GM12878 (cell line): Measurements from ENCODE around the gene FKRP. TPM values are rescaled to one million over a fixed set of nuclear protein-coding genes. Genes with fewer than 3 reads are reported as not detected.

Experiments
- ATAC-seq: fragments of 200-7000 bp; cut with Tn5 transposase; 3 replicates; pipeline ENCODE4 v1.9.1; 2020; ENCODE audit warnings: mild to moderate bottlenecking, moderate library complexity
- BruUV-seq: library from RNA; stranded (reverse); fragments of 400-500 nt; replicated peaks from 2 replicates; lab custom pipeline; 2021; lab: Mats Ljungman, UMichigan
- CTCF ChIA-PET: fragments of 300-600 bp; sonication (Branson Sonifier 250); formaldehyde crosslinking; extraction: SDS; loops from one replicate; lab custom pipeline; 2021; ENCODE audit warnings: inconsistent platforms; lab: Yijun Ruan, JAX
- POLR2A ChIA-PET: fragments of 350-600 bp; formaldehyde crosslinking; extraction: SDS; loops from one replicate; lab custom pipeline; 2021; ENCODE audit warnings: inconsistent platforms; lab: Charles Lee
- RAD21 ChIA-PET: fragments of 300-600 bp; sonication (Branson Sonifier 250); formaldehyde crosslinking; loops from one replicate; lab custom pipeline; 2023; ENCODE audit warnings: antibody characterized with exemption; ENCODE audit not compliant: unreplicated experiment; lab: Charles Lee
- SMC1A ChIA-PET: fragments of 300-600 bp; sonication (Branson Sonifier 250); formaldehyde crosslinking; loops from one replicate; lab custom pipeline; 2023; ENCODE audit not compliant: unreplicated experiment, uncharacterized antibody; lab: Charles Lee
- DNase-seq: peaks from one replicate; pipeline ENCODE4 v3.0.0-alpha.2; 2011; ENCODE audit warnings: low read depth, low spot score
- FAIRE-seq: peaks from 3 replicates; lab custom pipeline; 2011; peaks lifted over from hg19 to GRCh38; lab: Jason Lieb, UNC
- H2AFZ ChIP-seq: 2 replicates; pipeline ENCODE4 v1.6.0; 2011; ENCODE audit warnings: low read depth, low read length, control low read depth; ENCODE audit not compliant: control insufficient read depth
- H3K27ac ChIP-seq: 2 replicates; pipeline ENCODE4 v1.5.1; 2011; ENCODE audit warnings: control low read depth; ENCODE audit not compliant: control insufficient read depth, insufficient read depth
- H3K27me3 ChIP-seq, 2 experiments: replicated peaks in 1 of 2; 2 replicates each; pipeline versions ENCODE4 v1.6.0 to v1.6.1; 2011; ENCODE audit warnings: low read length in 1 of 2; ENCODE audit not compliant: control insufficient read depth in 2 of 2, insufficient read depth in 2 of 2
- H3K36me3 ChIP-seq, 2 experiments: 2 replicates each; pipeline ENCODE4 v1.5.1; 2011; ENCODE audit warnings: low read length in 1 of 2; ENCODE audit not compliant: control insufficient read depth in 2 of 2, insufficient read depth in 2 of 2
- H3K4me1 ChIP-seq: 2 replicates; pipeline ENCODE4 v1.6.1; 2011; ENCODE audit warnings: mild to moderate bottlenecking, low read length, moderate library complexity, mixed read lengths; ENCODE audit not compliant: control insufficient read depth, insufficient read depth
- H3K4me2 ChIP-seq: 2 replicates; pipeline ENCODE4 v1.6.0; 2011; ENCODE audit warnings: control low read depth; ENCODE audit not compliant: control insufficient read depth, insufficient read depth
- H3K4me3 ChIP-seq: fragments of 200-600 bp; sonication (generic); 2 replicates; pipeline ENCODE4 v1.5.1; 2016
- H3K79me2 ChIP-seq: 2 replicates; pipeline ENCODE4 v1.6.0; 2011; ENCODE audit warnings: low read length; ENCODE audit not compliant: control insufficient read depth, insufficient read depth
- H3K9ac ChIP-seq: 2 replicates; pipeline ENCODE4 v1.8.0; 2011; ENCODE audit warnings: low read length, control low read depth, mixed read lengths; ENCODE audit not compliant: control insufficient read depth, insufficient read depth
- H3K9me3 ChIP-seq: replicated peaks from 3 replicates; pipeline ENCODE4 v1.5.1; 2011; ENCODE audit warnings: mild to moderate bottlenecking, low read length; ENCODE audit not compliant: control insufficient read depth, insufficient read depth
- H4K20me1 ChIP-seq: 2 replicates; pipeline ENCODE4 v1.6.0; 2011; ENCODE audit not compliant: control insufficient read depth, insufficient read depth
- CHD1 ChIP-seq: IDR thresholded peaks from 2 replicates; pipeline ENCODE4 v1.6.1; 2012; ENCODE audit warnings: low read depth, low read length, improper control_type of control experiment
- CHD2 ChIP-seq: IDR thresholded peaks from 2 replicates; pipeline ENCODE4 v1.6.1; 2011; ENCODE audit warnings: low read depth, low read length, improper control_type of control experiment, borderline replicate concordance
- EZH2 ChIP-seq: IDR thresholded peaks from 2 replicates; pipeline ENCODE4 v1.6.1; 2012; ENCODE audit warnings: low read depth, mild to moderate bottlenecking, control low read depth, inconsistent platforms, low read length, borderline replicate concordance; ENCODE audit not compliant: control insufficient read depth
- KDM1A ChIP-seq: fragments of 200-600 bp; sonication (generic); IDR thresholded peaks from 2 replicates; pipeline ENCODE4 v1.6.1; 2016; ENCODE audit warnings: borderline replicate concordance
- KLF5 ChIP-seq: fragments of 450-650 bp; IDR thresholded peaks from 2 replicates; pipeline ENCODE4 v1.6.1; 2014; ENCODE audit warnings: mild to moderate bottlenecking; ENCODE audit not compliant: partially characterized antibody
- MTA3 ChIP-seq: IDR thresholded peaks from 2 replicates; pipeline ENCODE4 v1.6.1; 2012; ENCODE audit warnings: low read length, inconsistent platforms, borderline replicate concordance
- WGBS: methylation state at CpG from one replicate; pipeline ENCODE4 v1.1.6; 2016; ENCODE audit warnings: low lambda C conversion rate; ENCODE audit not compliant: insufficient replicate concordance, insufficient coverage; ENCODE audit errors: missing lambda C conversion rate; 5-methylcytosine and 5-hydroxymethylcytosine counted together
- in situ Hi-C: fragments of 300-500 bp; cut with MboI; formaldehyde crosslinking; loops from 9 replicates; pipeline ENCODE4 v1.14.3; 2018; ENCODE audit warnings: mixed read lengths
- intact Hi-C: fragments of 100-400 bp; cut with micrococcal nuclease; formaldehyde crosslinking; loops from one replicate; pipeline ENCODE4 v1.14.2; 2022; ENCODE audit not compliant: unreplicated experiment
- polyA plus RNA-seq, 11 experiments: library from polyadenylated mRNA; depleted of rRNA in 4 of 11; unstranded in 6 of 11; stranded (reverse) in 5 of 11; fragments of >200 nt; fragmentation: Nextera tagmentation in 4 of 11; fragmentation: Illumina TruSeq in 1 of 11; extraction: Ambion mirVana in 4 of 11; extraction: Trizol in 1 of 11; gene quantifications; 1 replicate in 1 of 11; 2 replicates in 10 of 11; pipeline versions ENCODE4 v1.2.1 to v1.2.3, GENCODE V29; 2011 to 2016; ENCODE audit warnings: inconsistent platforms in 2 of 11, missing spikeins in 2 of 11, low read depth in 1 of 11
- total RNA-seq, 4 experiments: library from RNA; depleted of rRNA in 3 of 4; stranded (reverse); fragments of >200 nt in 3 of 4; fragmentation: Illumina TruSeq in 1 of 4; extraction: Trizol in 1 of 4; gene quantifications; 2 replicates each; pipeline versions ENCODE4 v1.2.1 to v1.2.3, GENCODE V29; 2013 to 2021

The FKRP gene
- total and polyA plus RNA-seq, 10 of the 15 experiments (the other 5 are each of a cell fraction or from before 2014, with no cell fraction given), result 1.3 to 14.1 (median 7.8) TPM

- ChIA-PET SMC1A (interaction anchor here (1.7 kb wide), 1 partner anchor 68 kb away, joined by 4 read pairs; no protein-coding TSS in a partner anchor), CTCF (interaction anchor here (0.7 to 2.4 kb wide), 5 partner anchors 13 to 68 kb away, joined by 3 to 12 read pairs (median 3); no protein-coding TSS in a partner anchor)
- Histone ChIP-seq H3K79me2 (no peaks in the 10 kb centered on the region), H3K4me3 (no peak overlapping the region)
- DNase-seq (no peak), ATAC-seq (no peak)
- 84% methylated on average over 11 of the region's 12 CpGs for WGBS
- BruUV-seq, result no TSS peak
- TF ChIP-seq KDM1A (no peak), CHD1 (no peak), EZH2 (no peak), MTA3 (no peak), KLF5 (no peak), CHD2 (no peak)
- TF ChIP-seq, all 136 proteins: peak for 0
- H3K27me3 ChIP-seq, result no peaks in the 10 kb centered on the region
- H3K9me3 ChIP-seq, result no peaks in the 10 kb centered on the region
- peaks cover 9 to 17% of the 10 kb centered on the region in 2 experiments for H3K36me3 ChIP-seq
- RAD21 ChIA-PET, result no interaction called here
- no peak overlapping the region for H3K9ac ChIP-seq
- in situ Hi-C loops, result no loop called here
- H3K4me1 ChIP-seq, result no peaks in the 10 kb centered on the region
- no peak overlapping the region for H2AFZ ChIP-seq
- H3K4me2 ChIP-seq, result no peak overlapping the region
- H4K20me1 ChIP-seq, result no peaks in the 10 kb centered on the region
- FAIRE-seq, result no peak
- no peak overlapping the region for H3K27ac ChIP-seq
- POLR2A ChIA-PET, result no interaction called here
- intact Hi-C loops, result no loop called here
These were observed 26.5 kb downstream of the FKRP start for GRCh38 chr19:46772170-46773017.
